Body of pancreas (tissue), 4 donors: Measurements from ENCODE around the gene SLA2. TPM values are rescaled to one million over a fixed set of nuclear protein-coding genes. Genes with fewer than 3 reads are reported as not detected.

ENCODE experiments used
- ATAC-seq: fragments of 150-250 bp; one replicate; pipeline ENCODE4 v1.9.1; 2016
- DNase-seq, 4 donors: peaks; one replicate each; pipeline ENCODE4 v3.0.0-alpha.2; 2019
- H3K27ac ChIP-seq, 4 donors: fragments of 200-600 bp; sonication (generic); 1 replicate in 3 of 4; 2 replicates in 1 of 4; pipeline versions ENCODE4 v1.5.1 to v1.6.1; 2016 to 2019; ENCODE audit warnings: mild to moderate bottlenecking in 1 of 4, mixed read lengths in 1 of 4, moderate library complexity in 1 of 4
- H3K27me3 ChIP-seq, 2 donors: fragments of 200-600 bp; sonication (generic); one replicate each; pipeline ENCODE4 v1.6.0; 2016; ENCODE audit warnings: mild to moderate bottlenecking in 1 of 2
- H3K36me3 ChIP-seq, 2 donors: fragments of 200-600 bp; sonication (generic); replicated peaks in 1 of 2; 2 replicates each; pipeline ENCODE4 v1.5.1; 2016; ENCODE audit warnings: low read depth in 2 of 2; ENCODE audit not compliant: insufficient read depth in 1 of 2
- H3K4me1 ChIP-seq: fragments of 200-600 bp; sonication (generic); one replicate; pipeline ENCODE4 v1.6.0; 2016
- H3K4me3 ChIP-seq, 2 donors: fragments of 200-600 bp; sonication (generic); 1 replicate in 1 of 2; 2 replicates in 1 of 2; pipeline ENCODE4 v1.5.1; 2016 to 2019
- H3K9me3 ChIP-seq, 3 donors: fragments of 200-600 bp; sonication (generic); 1 replicate in 2 of 3; 2 replicates in 1 of 3; pipeline ENCODE4 v1.5.1; 2016
- CTCF ChIP-seq, 7 experiments: fragments of 450-650 bp in 4 of 7; fragments of 200-600 bp in 3 of 7; sonication (generic) in 3 of 7; IDR thresholded peaks; one replicate each; pipeline ENCODE4 v1.5.1; 2016 to 2019; ENCODE audit warnings: antibody characterized with exemption in 7 of 7
- POLR2A ChIP-seq, 3 donors: fragments of 450-650 bp; IDR thresholded peaks; one replicate each; pipeline ENCODE4 v1.6.1; 2016; ENCODE audit warnings: antibody characterized with exemption in 3 of 3, mild to moderate bottlenecking in 2 of 3
- WGBS, 2 donors: methylation state at CpG; one replicate each; pipeline ENCODE4 v1.1.5; 2017; 5-methylcytosine and 5-hydroxymethylcytosine counted together
- intact Hi-C: fragments of 100-400 bp; cut with DNase I; formaldehyde crosslinking; loops from one replicate; pipeline ENCODE4 v1.15.1; 2023
- total RNA-seq, 2 donors: library from RNA; depleted of rRNA; stranded (reverse); fragments of >200 nt; gene quantifications; one replicate each; pipeline ENCODE4 v1.1.0, GENCODE V29; 2016

SLA2 gene
- total RNA-seq, 2 donors from 2014 or later, result 1.0 TPM; not detected in 1

GRCh38 chr20:36585410-36586125 is 60.4 kb downstream of the SLA2 start:
- no peak for DNase-seq
- H3K36me3 ChIP-seq, result peaks cover 0 to 4% of the 10 kb centered on the region in 2 donors
- 76 to 82% methylated on average over 7 to 8 of the region's 8 CpGs for WGBS, 2 donors
- no peaks in the 10 kb centered on the region for H3K4me1 ChIP-seq
- H3K4me3 ChIP-seq, result no peak overlapping the region
- no peaks in the 10 kb centered on the region for H3K27me3 ChIP-seq
- intact Hi-C loops, result no loop called here
- H3K9me3 ChIP-seq, result no peaks in the 10 kb centered on the region
- TF ChIP-seq POLR2A (IDR thresholded peaks at IDR 0.05), result no peak
- TF ChIP-seq CTCF (IDR thresholded peaks at IDR 0.05), result no peak
- no peak overlapping the region for H3K27ac ChIP-seq
- ATAC-seq, result no peak

- no peak for ATAC-seq
Measured at GRCh38 chr20:36584018-36584481, 61.9 kb downstream of the SLA2 start.

GRCh38 chr20:36582821-36583220 is 63.2 kb downstream of the SLA2 start:
- Histone ChIP-seq H3K27ac (no peak overlapping the region), H3K36me3 (peaks cover 12 to 14% of the 10 kb centered on the region in 2 donors), H3K9me3 (no peaks in the 10 kb centered on the region), H3K27me3 (no peaks in the 10 kb centered on the region), H3K4me1 (no peaks in the 10 kb centered on the region), H3K4me3 (no peak overlapping the region)
- ATAC-seq (no peak), DNase-seq (no peak)
- no peak for TF ChIP-seq POLR2A (IDR thresholded peaks at IDR 0.05)
- no peak for TF ChIP-seq CTCF (IDR thresholded peaks at IDR 0.05)
- intact Hi-C loops, result no loop called here
- 88 to 92% methylated on average over 4 of the region's 4 CpGs for WGBS, 2 donors

More at GRCh38 chr20:36584018-36584481, 61.9 kb downstream of the SLA2 start:
- intact Hi-C loops, result no loop called here
- 87 to 96% methylated on average over 2 of the region's 2 CpGs for WGBS, 2 donors
- peaks cover 12 to 14% of the 10 kb centered on the region in 2 donors for H3K36me3 ChIP-seq
- H3K27me3 ChIP-seq, result no peaks in the 10 kb centered on the region
- H3K27ac ChIP-seq, result no peak overlapping the region
- no peak overlapping the region for H3K4me3 ChIP-seq
- TF ChIP-seq CTCF (IDR thresholded peaks at IDR 0.05) (no peak), POLR2A (IDR thresholded peaks at IDR 0.05) (no peak)
- H3K9me3 ChIP-seq, result no peaks in the 10 kb centered on the region
- no peak for DNase-seq
- no peaks in the 10 kb centered on the region for H3K4me1 ChIP-seq

- TF ChIP-seq CTCF (IDR thresholded peaks at IDR 0.05) (no peak), POLR2A (IDR thresholded peaks at IDR 0.05) (no peak)
- 78 to 87% methylated on average over 4 of the region's 4 CpGs for WGBS, 2 donors
- Histone ChIP-seq H3K4me1 (no peaks in the 10 kb centered on the region), H3K27ac (no peak overlapping the region), H3K27me3 (no peaks in the 10 kb centered on the region), H3K4me3 (no peak overlapping the region), H3K36me3 (peaks cover 12 to 14% of the 10 kb centered on the region in 2 donors), H3K9me3 (no peaks in the 10 kb centered on the region)
- intact Hi-C loops, result no loop called here
- no peak for DNase-seq
- no peak for ATAC-seq
Measured at GRCh38 chr20:36582322-36582721, 63.7 kb downstream of the SLA2 start.
